HG03378 (cell line): ENCODE measurements around the gene ALOXE3.
A peak's percentile ranks its signal among the peaks of the same experiment; 100 is the strongest.
"Not testable (repeated sequence)": the region's sequence is repeated elsewhere in the genome, so short reads cannot be mapped to it uniquely, and the experiment has no call there.

ENCODE experiments used
- ATAC-seq: cut with Tn5 transposase; IDR thresholded peaks from one replicate; pipeline ENCODE4 v1.9.1; 2021; ENCODE audit warnings: mild to moderate bottlenecking, moderate library complexity; ENCODE audit not compliant: unreplicated experiment

The ALOXE3 gene

DNA sequence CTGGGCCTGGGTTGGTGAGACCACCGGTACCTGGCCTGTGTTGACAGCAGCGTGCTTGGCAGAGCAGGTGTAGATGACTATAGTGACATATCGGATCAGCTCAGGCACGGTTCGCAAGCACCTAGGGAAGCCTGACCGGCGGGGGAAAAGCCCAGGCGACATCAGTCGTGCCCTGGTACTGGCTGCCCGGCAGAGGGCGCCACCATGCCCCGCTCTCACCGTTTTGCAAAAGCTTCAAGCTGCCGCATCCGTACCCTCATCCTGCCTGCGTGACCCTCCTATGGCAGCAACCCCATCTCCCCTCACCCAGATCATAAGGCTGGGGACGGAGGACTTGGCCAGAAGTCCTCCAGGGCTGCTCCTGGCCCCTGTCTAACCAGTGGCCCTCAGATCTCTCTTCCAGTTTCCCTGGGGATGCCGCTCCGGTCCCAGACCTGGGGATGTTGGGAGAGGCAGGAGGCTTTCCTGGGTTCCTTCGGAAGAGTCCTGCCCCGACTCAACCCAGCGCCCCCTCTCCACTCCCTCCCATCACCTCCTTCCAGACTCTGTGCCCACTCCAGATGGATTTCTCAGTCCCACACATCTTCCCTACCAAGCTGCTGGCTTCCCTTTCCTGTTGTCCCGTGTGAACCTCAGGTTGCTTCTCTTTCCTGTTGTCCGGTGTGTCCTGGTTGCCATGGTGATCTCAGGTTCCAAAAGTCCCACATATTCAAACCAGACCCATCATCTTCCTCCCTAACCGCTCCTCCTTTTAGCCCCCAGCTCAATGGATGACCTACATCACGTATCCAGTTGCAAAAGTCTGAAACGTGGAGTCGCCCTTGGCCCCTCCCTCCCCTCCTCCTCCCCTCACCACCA lies 44.5 kb downstream of the ALOXE3 start:
- no peak for ATAC-seq

DNA sequence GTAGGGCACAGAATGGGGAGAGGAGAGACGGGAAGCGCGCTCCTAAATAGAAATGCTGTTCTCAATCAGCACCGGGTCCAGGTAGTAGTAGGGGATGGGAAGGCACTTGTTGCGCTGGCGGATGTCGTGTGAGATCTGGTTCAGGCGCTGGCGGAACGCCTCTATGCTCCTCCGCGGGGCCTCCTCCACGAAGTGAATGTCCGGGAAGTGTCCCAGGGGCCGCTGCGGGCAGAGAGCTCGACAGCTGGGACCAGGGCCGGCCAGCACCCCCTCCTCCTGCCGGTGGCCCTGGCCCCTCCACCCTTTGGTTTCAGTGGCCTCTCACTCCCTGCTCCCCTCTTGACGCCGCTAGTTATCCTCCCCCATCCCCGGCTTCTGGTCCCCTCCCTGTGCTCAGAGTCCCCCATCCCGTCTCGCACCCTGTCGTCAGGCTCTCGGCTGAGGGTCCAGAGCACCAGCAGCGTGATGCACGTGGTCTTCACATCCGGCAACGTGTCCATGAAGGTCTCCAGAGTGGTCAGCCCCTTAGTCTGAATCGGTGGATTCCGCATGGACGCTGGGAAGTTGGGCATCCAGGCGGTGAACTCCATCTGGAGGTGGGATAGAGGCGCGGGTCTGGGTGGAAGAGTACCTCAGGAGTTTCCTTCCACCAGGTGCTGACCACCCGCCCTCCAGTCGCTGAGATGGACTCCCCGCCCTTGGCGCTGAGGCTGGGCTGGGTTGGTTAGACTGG lies 45.4 kb downstream of the ALOXE3 start:
- ATAC-seq = no peak

DNA sequence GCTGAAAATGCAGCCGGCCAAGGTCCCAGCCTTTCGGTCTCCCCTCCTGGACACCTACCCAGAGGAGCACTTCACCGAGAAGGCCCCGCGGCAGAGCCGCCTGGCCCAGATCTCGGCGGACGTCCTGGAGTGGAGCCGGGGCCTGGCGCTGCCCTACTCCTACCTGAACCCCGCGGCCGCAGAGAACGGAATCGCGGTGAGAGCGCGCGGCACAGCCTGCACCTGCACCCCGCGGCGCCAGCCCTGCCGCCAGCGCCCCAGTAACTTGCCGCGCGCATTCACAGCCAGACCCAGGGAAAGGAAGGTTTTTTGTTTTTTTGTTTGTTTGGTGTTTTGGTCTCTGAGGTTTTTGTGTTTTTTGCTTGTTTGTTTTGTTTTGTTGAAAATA lies 46.0 kb downstream of the ALOXE3 start:
- ATAC-seq = no peak

DNA sequence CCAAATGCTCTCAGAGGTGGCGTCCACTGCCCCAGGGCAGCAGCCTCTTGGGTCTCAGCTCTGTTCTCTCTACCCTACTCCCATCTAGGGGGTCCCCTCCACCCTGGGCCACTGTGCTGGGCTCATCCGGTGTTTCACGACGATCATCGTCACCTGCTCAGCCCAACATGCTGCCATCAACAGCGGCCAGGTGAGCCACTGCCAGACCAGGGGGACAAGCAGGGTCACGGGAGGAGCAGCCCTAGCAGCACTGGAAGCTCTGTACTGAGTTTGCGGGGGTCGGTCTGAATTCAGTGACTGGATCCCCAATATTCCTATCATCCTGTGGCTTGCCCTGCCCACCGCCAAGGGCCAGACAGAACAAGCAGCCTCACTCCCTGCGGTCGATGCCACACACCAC lies 46.8 kb downstream of the ALOXE3 start:
- no peak for ATAC-seq

DNA sequence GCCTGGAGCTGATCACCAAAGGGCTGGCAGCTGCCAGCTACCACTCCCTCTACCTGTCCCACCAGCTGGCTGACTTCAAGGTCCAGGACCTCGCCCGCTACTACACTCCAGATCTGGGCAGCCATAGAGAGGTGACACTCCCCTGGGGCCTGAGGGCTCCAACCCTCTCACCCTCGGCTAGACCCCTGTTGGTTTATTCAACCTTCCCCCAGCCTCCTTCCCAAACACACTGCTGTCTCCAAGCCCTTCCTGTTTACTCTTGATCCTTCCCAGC lies 48.8 kb downstream of the ALOXE3 start:
- ATAC-seq = no peak

DNA sequence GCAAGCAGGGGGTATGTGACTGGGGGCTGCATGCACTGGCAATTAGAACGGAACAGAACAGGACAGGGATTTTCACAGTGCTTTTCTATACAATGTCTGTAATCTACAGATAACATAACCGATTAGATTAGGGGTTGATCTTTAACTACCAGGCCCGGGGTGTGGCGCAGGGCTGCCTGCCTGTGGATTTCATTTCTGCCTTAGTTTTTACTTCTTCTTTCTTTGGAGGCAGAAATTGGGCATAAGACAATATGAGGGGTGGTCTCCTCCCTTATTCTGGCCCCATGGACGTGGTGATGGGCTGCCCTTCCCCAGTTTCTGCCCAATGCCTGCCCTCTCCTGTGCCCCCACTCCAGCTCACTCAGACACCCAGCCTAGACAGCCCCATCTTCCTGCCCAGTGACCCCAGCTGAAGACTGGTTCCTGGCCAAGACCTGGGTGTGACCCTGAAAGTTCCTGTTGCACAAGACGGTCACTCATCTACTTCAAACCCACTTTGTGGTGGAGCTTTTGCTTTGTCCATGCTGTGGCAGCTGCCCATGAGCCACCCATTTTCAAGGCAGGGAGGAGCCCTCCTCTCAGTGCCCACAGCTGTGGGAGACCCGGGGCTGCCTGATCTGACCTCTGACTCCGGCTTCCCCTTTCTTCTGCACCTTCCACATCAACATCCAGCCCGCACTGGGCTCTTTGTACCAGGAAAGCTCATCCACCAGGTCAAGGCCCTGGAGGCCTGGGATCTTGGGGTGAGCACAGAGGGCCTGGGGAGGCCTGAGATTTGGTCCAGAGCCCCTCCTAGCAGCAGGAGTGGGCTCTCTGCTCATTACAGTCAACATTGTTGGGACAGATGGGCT lies 49.4 kb downstream of the ALOXE3 start:
- no peak for ATAC-seq

DNA sequence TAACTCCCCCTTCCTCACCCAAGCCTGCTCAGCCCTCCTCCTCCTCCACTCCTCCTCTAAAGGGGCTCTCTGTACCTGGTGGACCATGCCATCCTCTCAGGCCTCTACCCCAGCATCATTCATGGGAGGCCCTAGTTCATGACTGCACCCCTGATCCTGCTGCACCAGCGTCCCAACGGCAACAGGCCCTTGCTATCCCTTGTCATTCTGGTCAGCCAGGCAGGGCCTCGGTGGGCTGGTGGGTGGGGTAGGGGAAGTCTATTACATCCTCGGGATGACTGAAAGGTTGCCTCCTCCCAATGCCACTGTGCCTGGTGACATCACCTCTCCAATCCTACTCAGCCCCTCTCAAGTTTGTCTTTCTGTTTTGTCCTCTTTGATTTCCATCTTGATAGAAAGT lies 50.5 kb downstream of the ALOXE3 start:
- ATAC-seq = no peak

DNA sequence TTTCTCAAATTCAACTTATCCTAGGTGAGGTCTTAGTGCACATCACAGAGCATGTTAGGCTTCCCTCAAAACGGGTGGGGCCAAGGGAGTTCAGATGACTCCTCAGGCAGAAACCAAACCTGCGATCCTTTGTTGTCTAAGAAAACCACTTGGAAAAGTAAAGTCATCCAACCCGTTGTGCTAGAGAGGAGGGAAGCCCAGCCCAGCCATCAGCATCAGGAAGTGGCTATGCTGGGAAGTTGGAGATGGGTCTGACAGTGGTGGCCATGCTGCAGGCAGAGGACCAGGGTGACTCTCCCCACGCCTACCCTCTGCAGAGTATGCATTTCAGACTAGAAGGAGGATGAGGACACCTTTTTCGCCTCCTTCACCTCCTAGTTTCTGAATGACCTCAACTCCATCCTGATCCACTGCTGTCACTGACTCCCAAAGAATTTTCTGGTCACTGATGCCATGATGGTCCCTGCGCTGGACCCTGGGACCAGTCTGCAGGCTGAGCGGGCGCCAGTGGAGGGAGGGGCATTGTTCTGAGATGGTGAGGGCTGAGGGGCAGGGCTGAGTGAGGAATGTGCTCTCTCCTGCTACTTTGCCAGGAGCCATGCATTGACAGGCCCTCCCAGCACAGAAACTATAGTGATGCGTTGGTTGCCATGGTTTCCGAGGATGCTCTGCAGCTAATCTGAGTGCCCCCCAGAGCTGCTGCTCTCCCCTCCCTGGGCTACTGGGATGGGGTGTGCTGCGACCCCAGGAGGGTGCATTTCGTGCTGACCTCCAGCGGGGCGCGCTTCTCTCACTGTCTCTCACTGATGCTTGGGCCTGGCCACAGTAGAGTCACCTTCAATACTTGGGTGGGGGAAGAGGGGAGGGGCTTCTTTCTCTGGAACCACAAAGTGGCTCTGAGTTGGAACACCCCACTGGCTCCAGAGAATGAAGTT lies 51.2 kb downstream of the ALOXE3 start:
- no peak for ATAC-seq

DNA sequence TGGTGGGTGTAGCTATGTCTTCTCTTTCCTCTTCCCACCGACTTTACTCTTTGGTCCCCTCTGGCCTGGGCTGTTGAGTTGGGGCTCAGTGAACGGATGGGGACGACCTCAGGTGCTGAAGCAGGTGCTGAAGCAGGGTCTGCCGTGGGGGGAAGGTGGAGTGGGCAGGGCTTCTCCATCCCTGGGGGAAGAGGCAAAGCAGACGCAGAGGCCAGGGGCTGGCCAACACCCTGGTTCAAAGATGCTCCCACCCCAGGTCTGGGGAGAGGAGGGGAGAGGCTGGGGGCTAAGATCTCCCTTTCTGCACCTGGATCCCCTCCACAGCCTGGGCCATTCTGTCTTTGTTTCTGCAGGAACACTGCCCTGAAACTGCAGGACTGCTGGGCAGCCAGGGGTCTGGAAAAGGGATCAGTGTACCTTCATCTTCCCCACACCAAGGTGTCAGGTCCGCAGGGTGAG lies 53.7 kb downstream of the ALOXE3 start:
- ATAC-seq = no peak

DNA sequence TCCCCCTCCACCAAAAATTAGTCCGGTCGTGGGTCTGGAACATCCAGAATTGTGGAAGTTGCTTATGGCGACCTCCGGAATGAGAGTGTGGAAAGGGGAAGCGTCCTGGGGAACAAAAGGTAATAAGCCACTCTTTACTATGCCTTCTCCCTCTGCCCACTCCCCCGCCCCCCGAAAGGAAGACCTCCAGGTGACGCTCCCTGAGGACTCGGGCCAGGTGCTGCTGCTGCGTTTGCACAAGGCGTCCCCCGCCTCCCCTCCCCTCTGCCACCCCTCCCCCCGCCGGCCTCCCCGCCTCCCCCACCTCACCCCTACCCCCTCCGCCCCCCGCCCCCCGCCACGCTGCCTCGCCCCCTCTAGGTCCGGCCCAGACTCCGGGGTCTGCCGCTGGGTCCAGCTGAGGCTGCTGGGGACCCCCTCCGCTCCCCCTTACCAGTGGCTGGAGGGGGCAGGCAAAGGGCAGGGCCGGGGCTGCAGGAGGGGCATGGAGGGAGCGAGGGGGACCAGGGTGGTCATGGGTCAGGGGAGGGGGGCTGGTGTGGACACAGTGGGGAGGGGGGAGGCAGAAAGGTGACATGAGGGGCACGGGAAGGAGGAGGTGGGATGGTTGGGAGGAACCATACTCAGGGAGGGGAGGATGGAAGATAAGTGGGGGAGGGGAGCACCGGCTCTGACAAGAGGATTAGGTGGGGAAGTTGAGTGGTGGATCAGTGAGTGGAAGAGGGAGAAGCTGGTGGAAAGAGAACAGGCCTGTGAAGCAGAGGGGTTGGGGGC lies 54.4 kb downstream of the ALOXE3 start:
- ATAC-seq = no peak

DNA sequence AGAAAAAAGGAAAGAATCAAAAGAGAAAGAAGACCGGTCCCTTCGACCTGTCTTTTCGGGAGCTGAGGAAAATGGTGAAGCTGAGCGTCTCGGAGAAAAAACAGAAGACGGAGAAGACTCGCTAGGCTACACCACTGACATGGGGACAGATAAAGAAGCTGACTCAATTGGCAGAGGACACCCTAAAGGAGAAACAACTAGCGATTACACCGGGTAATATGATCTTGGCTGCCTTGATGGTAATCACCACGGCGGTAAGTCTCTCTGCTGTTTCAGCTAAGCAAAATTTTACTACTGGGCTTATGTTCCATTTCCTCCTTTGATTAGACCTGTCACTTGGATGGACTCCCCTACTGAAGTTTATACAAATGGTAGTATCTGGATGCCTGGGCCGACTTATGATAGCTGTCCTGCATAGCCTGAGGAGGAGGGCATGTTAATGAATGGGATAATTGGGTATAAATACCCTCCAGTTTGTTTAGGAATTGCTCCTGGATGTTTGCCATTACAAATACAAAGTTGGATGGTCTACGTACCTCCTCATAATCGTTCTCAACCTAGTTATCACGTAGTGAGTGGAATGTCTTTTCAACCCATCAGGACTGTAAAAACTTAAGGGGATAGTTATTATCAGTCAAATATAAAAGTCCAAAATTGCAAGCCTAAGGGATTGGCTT lies 55.4 kb downstream of the ALOXE3 start:
- ATAC-seq = no peak

DNA sequence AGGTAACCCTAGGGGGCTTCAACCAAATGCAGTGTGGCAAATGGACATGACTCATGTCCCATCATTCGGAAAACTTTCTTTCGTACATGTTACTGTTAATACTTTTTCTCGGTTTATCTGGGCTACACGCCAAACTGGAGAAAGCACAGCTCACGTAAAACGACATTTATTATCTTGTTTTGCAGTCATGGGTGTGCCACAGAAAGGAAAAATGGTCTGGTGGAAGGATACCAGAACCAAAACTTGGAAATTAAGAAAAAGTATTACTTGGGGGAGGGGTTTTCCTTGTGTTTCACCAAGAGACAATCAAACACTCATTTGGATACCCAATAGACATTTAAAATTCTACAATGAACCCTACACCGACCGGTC lies 55.9 kb downstream of the ALOXE3 start:
- ATAC-seq = no peak

DNA sequence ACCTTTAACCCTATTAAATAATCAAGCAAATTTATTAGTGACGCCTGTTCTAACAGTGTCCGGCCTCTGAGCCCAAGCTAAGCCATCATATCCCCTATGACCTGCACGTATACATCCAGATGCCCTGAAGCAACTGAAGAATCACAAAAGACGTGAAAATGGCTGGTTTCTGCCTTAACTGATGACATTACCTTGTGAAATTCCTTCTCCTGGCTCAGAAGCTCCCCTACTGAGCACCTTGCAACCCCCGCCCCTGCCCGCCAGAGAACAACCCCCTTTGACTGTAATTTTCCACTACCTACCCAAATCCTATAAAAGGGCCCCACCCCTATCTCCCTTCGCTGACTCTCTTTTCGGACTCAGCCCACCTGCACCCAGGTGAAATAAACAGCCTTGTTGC lies 56.5 kb downstream of the ALOXE3 start:
- ATAC-seq = not testable (repeated sequence)

DNA sequence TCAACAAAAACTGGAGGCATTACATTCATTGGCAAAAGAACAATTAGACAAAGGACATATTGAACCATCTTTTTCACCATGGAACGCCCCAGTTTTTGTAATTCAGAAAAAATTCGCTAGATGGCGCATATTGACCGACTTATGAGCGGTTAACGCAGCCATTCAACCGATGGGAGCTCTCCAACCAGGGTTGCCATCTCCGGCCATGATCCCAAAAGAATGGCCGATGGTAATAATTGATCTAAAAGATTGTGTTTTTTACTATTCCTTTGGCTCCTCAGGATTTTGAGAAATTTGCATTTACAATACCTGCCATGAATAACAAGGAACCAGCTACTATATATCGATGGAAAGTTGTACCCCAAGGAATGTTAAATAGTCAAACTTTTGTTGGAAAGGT lies 58.0 kb downstream of the ALOXE3 start:
- no peak for ATAC-seq

DNA sequence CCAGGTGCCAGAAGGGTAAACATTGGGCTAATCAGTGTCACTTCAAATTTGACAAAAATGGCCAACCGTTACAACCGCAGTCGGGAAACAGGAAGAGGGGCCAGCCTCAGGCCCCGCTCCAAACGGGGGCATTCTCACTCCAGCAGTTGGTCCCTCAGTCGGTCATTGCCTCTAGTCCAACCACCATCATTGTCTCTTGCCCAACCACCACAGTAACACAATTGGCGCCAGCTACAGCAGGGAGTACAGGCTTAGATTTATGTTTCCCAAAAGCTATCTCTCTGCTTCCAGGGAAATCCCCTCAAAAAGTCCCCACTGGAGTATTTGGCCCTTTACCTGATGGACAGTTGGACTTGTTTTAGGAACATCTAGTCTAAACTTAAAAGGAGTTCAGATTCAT lies 59.2 kb downstream of the ALOXE3 start:
- ATAC-seq = no peak

DNA sequence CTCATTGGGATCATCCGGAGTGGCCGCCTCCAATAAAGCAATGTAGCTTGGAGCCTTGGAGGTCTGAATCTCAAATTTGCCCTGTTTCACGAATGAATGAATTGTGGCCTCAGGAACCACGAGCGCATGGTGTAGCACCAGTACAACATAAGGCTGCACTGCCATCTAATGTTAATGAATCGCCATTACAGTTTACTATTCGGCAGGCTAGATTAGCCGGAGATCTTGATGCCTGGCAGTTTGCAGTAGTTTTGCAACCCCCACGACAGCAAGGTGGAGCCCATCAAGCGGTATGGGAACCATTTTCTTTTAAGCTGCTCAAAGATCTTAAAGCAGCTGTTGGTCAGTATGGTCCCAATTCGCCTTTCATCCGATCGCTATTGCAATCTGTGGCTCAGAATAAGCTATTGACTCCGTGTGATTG lies 60.6 kb downstream of the ALOXE3 start:
- ATAC-seq = peak; percentile 45

DNA sequence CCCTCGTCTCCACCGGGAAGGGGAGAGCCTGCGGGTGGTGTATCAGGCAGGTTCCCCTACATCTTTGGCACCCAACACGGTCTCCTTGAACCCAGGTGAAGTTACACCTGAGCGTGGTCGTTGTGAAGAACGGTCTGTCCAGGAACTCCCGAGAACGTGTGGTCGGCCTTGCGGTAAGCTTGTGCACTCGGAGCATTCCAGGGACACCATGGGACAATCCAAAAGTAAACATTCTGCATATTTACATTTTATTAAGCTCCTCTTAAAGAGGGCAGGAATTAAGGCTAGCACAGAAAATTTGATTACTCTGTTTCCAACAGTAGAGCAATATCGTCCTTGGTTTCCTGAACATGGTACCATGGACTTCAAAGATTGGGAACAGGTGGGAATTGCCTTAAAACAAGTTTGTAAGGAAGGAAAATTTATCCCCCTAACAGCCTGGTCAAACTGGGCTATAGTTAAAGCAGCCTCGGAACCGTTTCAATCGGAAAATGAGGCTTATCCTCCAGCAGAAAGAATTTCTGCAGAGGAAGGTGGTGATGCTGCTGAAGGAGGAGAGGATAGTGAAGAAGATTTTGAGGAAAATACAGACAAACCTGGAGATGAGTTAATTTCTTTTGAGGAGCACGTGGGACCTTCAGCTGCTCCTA lies 61.2 kb downstream of the ALOXE3 start:
- ATAC-seq = no peak

DNA sequence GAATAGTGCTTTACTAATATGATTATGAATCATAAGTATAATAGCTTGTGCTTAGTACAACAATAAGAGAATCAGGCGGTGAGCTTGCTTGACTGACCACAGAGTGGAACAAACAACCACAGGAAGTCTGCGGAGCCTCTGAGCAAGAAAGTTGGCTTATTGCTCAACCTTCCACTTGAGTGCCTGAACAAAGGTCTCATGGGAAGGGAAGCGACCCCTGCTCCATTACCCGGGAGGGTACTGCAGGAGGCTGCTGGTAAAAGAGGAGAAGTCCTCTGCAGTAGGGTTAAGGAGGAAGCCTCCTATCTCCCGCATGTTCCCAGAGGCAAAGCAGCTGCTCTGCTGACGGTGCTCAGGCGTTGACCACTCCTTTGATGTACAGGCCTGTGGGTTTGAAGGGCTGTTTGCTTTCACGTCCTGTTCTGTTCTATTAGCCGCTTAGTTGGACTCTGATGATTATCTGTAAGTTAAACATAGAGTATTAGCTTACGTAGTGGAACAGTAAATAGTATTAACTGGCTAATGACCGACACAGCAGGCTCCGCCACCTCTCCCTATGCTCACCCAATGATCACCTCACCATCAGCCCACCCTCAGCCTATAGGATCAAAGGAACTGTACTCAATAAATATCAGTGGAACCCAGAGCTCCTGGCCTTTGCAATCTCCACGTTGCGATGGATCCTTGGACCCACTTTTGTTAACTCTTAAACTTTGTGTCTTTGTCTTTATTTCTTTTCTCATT lies 61.9 kb downstream of the ALOXE3 start:
- ATAC-seq = peak; percentile 49
